ENCODE results near the gene ABCC1. TPM values are rescaled to one million over a fixed set of nuclear protein-coding genes. Genes with fewer than 3 reads are reported as not detected.

The ABCC1 gene
- total and polyA plus RNA-seq, 2 of the 4 experiments (the other 2 are of a cell fraction) = 39.4 to 66.0 TPM

GRCh38 chr16:16090238-16090637 is 140.8 kb downstream of the ABCC1 start:
- Histone ChIP-seq H3K4ac (ENCODE audit: low read depth, low read length) (no peak overlapping the region), H3K4me1 (ENCODE audit: control insufficient read depth, insufficient read depth, low read length) (peaks cover 10% of the 10 kb centered on the region), H2BK5ac (ENCODE audit: low read depth, low read length, poor library complexity, severe bottlenecking) (no peak overlapping the region), H4K20me1 (ENCODE audit: insufficient read depth, low read length) (peaks cover 33% of the 10 kb centered on the region), H3K27ac (ENCODE audit: insufficient read depth, low read length) (no peak overlapping the region), H3K23ac (ENCODE audit: low read depth, low read length) (no peak overlapping the region), H3K79me1 (ENCODE audit: low read depth in 1 of 2, low read length in 2 of 2) (peaks cover 29 to 60% of the 10 kb centered on the region in 2 experiments), H2AK5ac (ENCODE audit: low read depth, low read length) (no peak overlapping the region), H3K18ac (ENCODE audit: low read depth, low read length) (no peak overlapping the region), H2BK20ac (ENCODE audit: low read depth, low read length) (no peak overlapping the region), H3K27me3 (ENCODE audit: control insufficient read depth, insufficient read depth, low read length) (no peaks in the 10 kb centered on the region), H2BK120ac (ENCODE audit: low read depth, low read length) (no peak overlapping the region), H4K5ac (ENCODE audit: low read depth, low read length) (no peak overlapping the region), H2AFZ (replicated peaks; ENCODE audit: low read length, poor library complexity) (no peak overlapping the region), H2BK15ac (ENCODE audit: low read depth, low read length) (no peak overlapping the region), H3K9ac (ENCODE audit: low read depth, low read length) (no peak overlapping the region), H4K91ac (ENCODE audit: insufficient read depth, low read depth, low read length) (no peak overlapping the region), H3K9me1 (ENCODE audit: insufficient read depth, low read length) (peaks cover 4% of the 10 kb centered on the region; the same call in 1 of the 2 replicates), H3K9me3 (ENCODE audit: control insufficient read depth, insufficient read depth, low read length) (no peaks in the 10 kb centered on the region), H4K8ac (ENCODE audit: low read depth in 2 of 2, low read length in 2 of 2) (no peak overlapping the region), H3K4me3 (ENCODE audit: insufficient read depth, low read depth, low read length) (no peak overlapping the region), H3K56ac (ENCODE audit: extremely low read depth, insufficient read depth, low read length) (no peak overlapping the region), H3K14ac (replicated peaks; ENCODE audit: low read depth, low read length) (no peak overlapping the region), H2AK9ac (replicated peaks; ENCODE audit: low read depth, low read length, poor library complexity) (peak overlapping the region; percentile 43), H3K4me2 (ENCODE audit: low read depth, low read length) (no peak overlapping the region), H3K36me3 (ENCODE audit: control insufficient read depth, insufficient read depth, low read length) (peaks cover 87% of the 10 kb centered on the region)
- ATAC-seq (ENCODE audit: low read depth) (no peak), DNase-seq (no peak)
- TF ChIP-seq CEBPB (IDR thresholded peaks at IDR 0.05; ENCODE audit: low read depth, low read length) (no peak), POLR2A (IDR thresholded peaks at IDR 0.05; ENCODE audit: low read depth, low read length) (no peak), MXI1 (IDR thresholded peaks at IDR 0.05; ENCODE audit: borderline replicate concordance, low read depth, low read length) (no peak), MAFK (IDR thresholded peaks at IDR 0.05; ENCODE audit: low read depth, low read length) (no peak), RFX5 (IDR thresholded peaks at IDR 0.05; ENCODE audit: low read depth, low read length) (no peak), ELK1 (IDR thresholded peaks at IDR 0.05; ENCODE audit: borderline replicate concordance, low read depth, low read length) (no peak), RAD21 (IDR thresholded peaks at IDR 0.05; ENCODE audit: low read length) (no peak), SMC3 (IDR thresholded peaks at IDR 0.05; ENCODE audit: low read depth, low read length) (no peak), RCOR1 (IDR thresholded peaks at IDR 0.05; ENCODE audit: insufficient replicate concordance, low read length) (no peak), CTCF (conservative IDR thresholded peaks at IDR 0.05; ENCODE audit: low read depth, low read length) (no peak), FOS (IDR thresholded peaks at IDR 0.05; ENCODE audit: low read depth, low read length) (no peak), BHLHE40 (IDR thresholded peaks at IDR 0.05; ENCODE audit: low read depth, low read length) (no peak), NFE2L2 (IDR thresholded peaks at IDR 0.05; ENCODE audit: low read depth, low read length) (no peak), CHD1 (IDR thresholded peaks at IDR 0.05; ENCODE audit: low read depth, low read length) (no peak), USF2 (IDR thresholded peaks at IDR 0.05; ENCODE audit: low read depth, low read length) (no peak), MAZ (IDR thresholded peaks at IDR 0.05; ENCODE audit: borderline replicate concordance, low read depth, low read length) (no peak)
- ChIA-PET CTCF (no interaction called here), POLR2A (ENCODE audit: unreplicated experiment) (no interaction called here)
- dilution Hi-C loops (cut with HindIII; ENCODE audit: low sequenced_read_pairs, unreplicated experiment) (no loop called here), in situ Hi-C loops (cut with MboI; ENCODE audit: low sequenced_read_pairs) (no loop called here), intact Hi-C loops (cut with micrococcal nuclease) (no loop called here)
- WGBS, 2 experiments (ENCODE audit: extremely low coverage in 2 of 2, insufficient read length in 1 of 2) = 98% methylated on average over 12 of the region's 19 CpGs; no CpG with 5 or more reads in 1 of the 2 experiments
- no TSS peak for BruUV-seq (replicated peaks)

All from IMR-90 (cell line).